HG03432 (cell line): ENCODE data around the gene CEP126.
"Not testable (repeated sequence)": the region's sequence is repeated elsewhere in the genome, so short reads cannot be mapped to it uniquely, and the experiment has no call there.

Experiments
- ATAC-seq: cut with Tn5 transposase; IDR thresholded peaks from one replicate; pipeline ENCODE4 v1.9.1; 2021; ENCODE audit warnings: mild to moderate bottlenecking, moderate library complexity; ENCODE audit not compliant: unreplicated experiment

CEP126 gene

DNA sequence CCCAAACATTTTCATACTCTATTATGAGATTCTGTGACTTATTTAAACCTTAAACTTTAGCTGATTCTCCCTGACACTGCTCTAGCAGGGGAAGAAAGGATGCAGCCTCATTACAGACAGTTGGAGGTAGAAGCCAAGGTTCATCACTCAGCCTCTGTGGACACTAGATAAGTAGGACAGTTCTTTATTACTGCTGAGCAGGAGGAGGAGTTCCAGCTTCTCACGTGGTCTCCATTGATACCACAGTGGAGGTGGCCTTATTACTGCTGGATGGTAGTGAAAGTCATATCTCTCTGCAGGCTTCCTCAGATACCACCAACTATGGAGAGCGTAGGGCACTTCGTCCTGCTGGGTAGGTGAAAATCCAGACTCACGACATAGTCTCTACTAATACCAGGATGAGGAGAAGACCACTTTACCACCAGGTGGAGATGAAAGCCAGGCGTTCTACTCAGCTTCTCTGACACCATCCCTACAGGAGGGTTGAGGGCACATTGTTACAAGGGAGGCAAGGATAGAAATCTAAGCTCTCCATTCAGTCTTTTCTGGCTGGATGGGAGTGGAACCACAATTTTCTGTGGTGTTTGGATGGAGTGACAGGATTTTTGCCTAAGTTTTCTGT lies 14.6 kb downstream of the CEP126 start:
- ATAC-seq = no peak

DNA sequence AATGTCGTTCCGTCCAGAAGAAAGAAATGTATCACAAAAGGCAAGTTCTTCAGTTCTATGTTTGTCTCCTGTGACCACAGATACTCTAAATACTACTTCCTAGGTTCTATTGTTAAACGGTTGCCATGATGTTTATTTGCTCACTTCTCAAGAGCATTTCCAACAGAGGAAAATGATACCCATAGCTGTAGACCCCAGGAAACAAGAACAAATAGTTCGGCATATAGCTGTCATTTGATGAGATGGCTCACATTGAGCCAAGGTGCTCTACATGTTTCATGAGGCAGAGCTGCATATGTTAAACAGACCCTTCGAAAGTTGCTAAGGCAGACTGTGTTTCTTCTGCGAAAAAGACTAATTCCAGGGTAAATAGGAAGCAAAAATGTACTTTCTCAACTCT lies 16.9 kb downstream of the CEP126 start:
- no peak for ATAC-seq

DNA sequence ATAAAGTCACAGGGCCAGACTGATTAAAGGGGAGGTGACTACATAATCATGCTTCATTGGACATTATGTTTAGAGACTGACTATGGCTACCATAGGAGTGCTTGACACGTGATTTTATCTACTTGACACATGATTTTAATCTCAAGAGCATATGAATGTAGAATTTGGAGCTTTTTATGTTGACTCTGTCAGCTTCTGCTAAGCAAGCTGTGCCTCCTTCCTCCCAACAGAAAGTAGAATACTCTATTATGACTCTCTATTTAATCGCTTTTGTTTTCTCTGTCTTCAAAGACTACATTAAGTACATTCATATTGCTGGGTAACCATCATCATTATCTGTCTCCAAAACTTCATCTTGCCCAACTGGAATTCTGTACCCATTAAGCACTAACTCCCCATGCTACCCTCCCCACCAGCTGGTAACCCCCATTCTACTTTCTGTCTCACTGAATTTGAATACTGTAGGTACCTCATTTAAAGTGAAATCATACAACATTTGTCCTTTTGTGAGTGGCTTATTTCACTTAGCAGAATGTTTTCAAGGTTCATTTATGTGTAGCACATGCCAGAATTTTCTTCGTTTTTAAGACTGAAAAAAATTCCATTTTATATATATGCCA lies 26.2 kb downstream of the CEP126 start:
- no peak for ATAC-seq

DNA sequence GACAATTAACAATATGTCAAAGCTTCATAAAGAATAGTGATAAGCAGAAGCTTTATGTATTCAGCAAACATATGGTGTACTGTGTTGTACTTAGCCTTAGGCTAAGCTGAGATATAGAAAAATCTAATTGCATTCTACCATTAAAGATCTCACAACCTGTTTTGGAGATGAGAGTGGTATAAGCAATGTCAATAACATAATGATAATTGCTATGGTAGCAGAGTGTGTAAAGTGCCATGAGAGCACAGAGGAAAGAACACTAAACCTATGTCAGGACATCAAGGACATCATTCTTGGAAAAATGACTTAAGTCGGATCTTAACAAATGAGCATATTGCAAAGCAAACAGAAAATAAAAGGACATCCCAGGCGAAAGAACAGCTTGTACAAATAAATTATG lies 30.1 kb downstream of the CEP126 start:
- ATAC-seq = no peak

DNA sequence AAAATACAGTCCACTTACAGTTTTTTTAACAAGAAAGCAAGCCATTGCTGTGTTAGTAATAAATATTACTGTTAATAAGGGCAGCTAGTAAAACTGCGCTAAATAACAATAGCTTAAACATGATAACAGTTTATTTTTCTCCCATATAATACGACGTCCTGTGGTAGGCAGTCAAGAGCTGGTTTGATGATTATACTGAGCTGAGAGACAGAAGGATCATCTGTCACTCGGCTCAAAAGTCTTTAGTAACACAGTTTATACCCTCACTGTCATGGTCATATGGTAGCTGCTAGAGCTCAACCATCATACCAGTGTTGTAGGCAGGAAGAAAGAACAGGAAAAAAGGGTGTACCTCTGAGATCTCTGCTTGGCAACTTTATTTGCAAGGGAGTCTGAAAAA lies 30.6 kb downstream of the CEP126 start:
- ATAC-seq = no peak

DNA sequence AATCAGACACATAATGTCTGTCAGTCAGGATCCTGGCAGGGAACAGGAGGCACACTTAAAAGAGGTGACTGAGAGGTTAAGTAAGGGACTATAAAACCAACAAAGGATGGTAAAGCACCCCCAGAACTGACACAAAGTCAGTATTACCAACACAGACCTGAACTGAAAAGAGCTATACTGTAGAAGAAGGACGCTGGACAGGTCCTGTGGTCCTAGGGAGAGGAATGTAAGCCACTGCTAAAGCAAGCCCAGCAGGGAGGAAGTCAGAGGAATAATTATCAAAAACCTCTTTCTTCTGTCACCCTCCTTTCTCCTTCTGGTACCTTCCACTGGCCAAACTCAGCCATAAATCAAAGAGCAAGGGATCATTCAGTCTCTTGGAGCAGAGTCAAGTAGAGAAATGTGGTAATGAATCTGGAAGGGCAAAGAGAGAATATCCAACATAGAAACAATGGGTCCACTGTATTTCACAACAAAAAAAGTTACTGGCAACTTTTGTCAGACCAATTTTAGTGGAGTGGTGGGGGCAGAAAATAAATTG lies 34.9 kb downstream of the CEP126 start:
- no peak for ATAC-seq

GRCh38 chr11:101955278-101955677 lies 40.5 kb downstream of the CEP126 start:
- ATAC-seq = no peak

GRCh38 chr11:101955701-101956100 lies 40.9 kb downstream of the CEP126 start:
- ATAC-seq = no peak

GRCh38 chr11:101960231-101960630 lies 45.4 kb downstream of the CEP126 start:
- ATAC-seq = no peak

DNA sequence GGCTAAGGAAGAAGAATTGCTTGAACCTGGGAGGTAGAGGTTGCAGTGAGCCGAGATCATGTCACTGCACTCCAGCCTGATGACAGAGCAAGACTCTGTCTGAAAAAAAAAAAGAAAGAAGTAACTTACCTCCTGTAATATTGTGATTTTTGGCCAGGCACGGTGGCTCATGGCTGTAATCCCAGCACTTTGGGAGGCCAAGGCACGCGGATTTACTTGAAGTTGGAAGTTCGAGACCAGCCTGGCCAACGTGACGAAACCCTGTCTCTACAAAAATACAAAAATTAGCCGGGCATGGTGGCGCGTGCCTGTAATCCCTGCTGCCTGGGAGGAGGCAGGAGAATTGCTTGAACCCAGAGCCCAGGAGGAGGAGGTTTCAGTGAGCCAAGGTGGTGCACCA lies 49.4 kb downstream of the CEP126 start:
- ATAC-seq = not testable (repeated sequence)

- no peak for ATAC-seq
Observed at GRCh38 chr11:101974255-101974654, 59.4 kb downstream of the CEP126 start.

- ATAC-seq = no peak
Observed at GRCh38 chr11:101974771-101975170, 60.0 kb downstream of the CEP126 start.

GRCh38 chr11:101975734-101976133 lies 60.9 kb downstream of the CEP126 start:
- no peak for ATAC-seq

GRCh38 chr11:101987370-101987769 lies 72.6 kb downstream of the CEP126 start:
- no peak for ATAC-seq

GRCh38 chr11:101993172-101993571 lies 78.4 kb downstream of the CEP126 start:
- no peak for ATAC-seq

GRCh38 chr11:101994052-101994469 lies 79.3 kb downstream of the CEP126 start:
- ATAC-seq = not testable (repeated sequence)

DNA sequence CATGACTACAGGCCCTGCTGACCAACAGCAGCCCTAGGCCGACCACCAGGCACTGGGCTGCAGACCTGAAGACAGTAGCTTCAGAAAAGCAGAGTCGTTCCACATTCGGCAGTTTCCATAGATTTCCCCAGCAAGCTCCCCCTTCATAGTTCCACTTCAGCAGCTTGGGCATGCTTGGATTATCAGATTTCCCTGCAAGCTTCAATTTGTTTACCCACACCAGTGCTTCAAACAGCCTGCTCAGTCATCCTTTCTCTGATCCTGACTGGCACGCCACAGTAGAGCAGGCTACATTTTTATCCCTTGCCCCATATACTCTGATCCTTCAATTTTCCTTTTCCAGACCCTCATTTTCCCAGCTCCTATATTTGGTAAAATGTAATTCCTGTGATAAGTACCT lies 81.3 kb downstream of the CEP126 start:
- no peak for ATAC-seq

GRCh38 chr11:102001657-102002338 lies 87.0 kb downstream of the CEP126 start:
- ATAC-seq = no peak

DNA sequence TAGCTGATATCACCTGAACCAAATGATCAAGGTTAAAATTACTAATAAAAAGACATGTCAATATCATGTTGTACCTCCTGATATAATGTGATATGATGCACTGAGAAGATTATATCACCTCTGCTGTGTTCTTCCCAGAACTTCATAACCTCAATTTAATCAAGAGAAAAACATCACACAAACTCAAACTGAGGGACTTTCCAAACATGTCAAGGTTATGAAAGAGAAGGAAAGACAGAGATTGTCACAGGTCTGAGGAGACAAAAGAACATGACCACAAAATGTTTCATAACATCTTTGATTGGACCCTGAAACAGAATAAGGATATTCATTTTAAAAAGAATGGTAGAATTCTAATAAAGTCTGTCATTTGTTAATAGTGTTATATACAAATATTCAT lies 89.4 kb downstream of the CEP126 start:
- ATAC-seq = no peak

- no peak for ATAC-seq
Observed at GRCh38 chr11:102005306-102005705, 90.5 kb downstream of the CEP126 start.

GRCh38 chr11:102006835-102007566 lies 92.2 kb downstream of the CEP126 start:
- no peak for ATAC-seq
